HUES64 (cell line): ENCODE measurements around the gene TIMM44. TPM values are rescaled to one million over a fixed set of nuclear protein-coding genes. Genes with fewer than 3 reads are reported as not detected.
A peak's percentile ranks its signal among the peaks of the same experiment; 100 is the strongest.

ENCODE experiments used
- H3K27ac ChIP-seq: 2 replicates; pipeline ENCODE4 v1.7.0; 2013; ENCODE audit warnings: low read depth, low read length, inconsistent platforms
- H3K27me3 ChIP-seq: 2 replicates; pipeline ENCODE4 v1.6.1; 2013; ENCODE audit warnings: mild to moderate bottlenecking, low read length; ENCODE audit not compliant: insufficient read depth
- H3K36me3 ChIP-seq: 2 replicates; pipeline ENCODE4 v1.6.1; 2013; ENCODE audit warnings: mild to moderate bottlenecking, low read length; ENCODE audit not compliant: insufficient read depth
- H3K4me1 ChIP-seq: 2 replicates; pipeline ENCODE4 v1.6.1; 2013; ENCODE audit warnings: mild to moderate bottlenecking, low read length, moderate library complexity; ENCODE audit not compliant: insufficient read depth
- H3K4me3 ChIP-seq: 2 replicates; pipeline ENCODE4 v1.5.1; 2013; ENCODE audit warnings: mild to moderate bottlenecking, low read length, moderate library complexity
- H3K9ac ChIP-seq: 2 replicates; pipeline ENCODE4 v1.6.1; 2013; ENCODE audit warnings: mild to moderate bottlenecking, low read depth, low read length
- H3K9me3 ChIP-seq: 2 replicates; pipeline ENCODE4 v1.6.1; 2013; ENCODE audit warnings: low read depth, low read length; ENCODE audit not compliant: insufficient read depth
- WGBS: fragments of 150-250, 120-280 bp; methylation state at CpG from one replicate; pipeline ENCODE4 v1.1.7; 2013; ENCODE audit warnings: missing lambda C conversion rate; 5-methylcytosine and 5-hydroxymethylcytosine counted together
- polyA plus RNA-seq, 2 experiments: library from polyadenylated mRNA; stranded (reverse); fragments of 50-300 nt; gene quantifications; one replicate each; pipeline ENCODE4 v1.2.3, GENCODE V29; 2013

The TIMM44 gene
- polyA plus RNA-seq (2013, experiment 1 of 2): 64.3 TPM
- 53.5 TPM for polyA plus RNA-seq (2013, experiment 2 of 2)

DNA sequence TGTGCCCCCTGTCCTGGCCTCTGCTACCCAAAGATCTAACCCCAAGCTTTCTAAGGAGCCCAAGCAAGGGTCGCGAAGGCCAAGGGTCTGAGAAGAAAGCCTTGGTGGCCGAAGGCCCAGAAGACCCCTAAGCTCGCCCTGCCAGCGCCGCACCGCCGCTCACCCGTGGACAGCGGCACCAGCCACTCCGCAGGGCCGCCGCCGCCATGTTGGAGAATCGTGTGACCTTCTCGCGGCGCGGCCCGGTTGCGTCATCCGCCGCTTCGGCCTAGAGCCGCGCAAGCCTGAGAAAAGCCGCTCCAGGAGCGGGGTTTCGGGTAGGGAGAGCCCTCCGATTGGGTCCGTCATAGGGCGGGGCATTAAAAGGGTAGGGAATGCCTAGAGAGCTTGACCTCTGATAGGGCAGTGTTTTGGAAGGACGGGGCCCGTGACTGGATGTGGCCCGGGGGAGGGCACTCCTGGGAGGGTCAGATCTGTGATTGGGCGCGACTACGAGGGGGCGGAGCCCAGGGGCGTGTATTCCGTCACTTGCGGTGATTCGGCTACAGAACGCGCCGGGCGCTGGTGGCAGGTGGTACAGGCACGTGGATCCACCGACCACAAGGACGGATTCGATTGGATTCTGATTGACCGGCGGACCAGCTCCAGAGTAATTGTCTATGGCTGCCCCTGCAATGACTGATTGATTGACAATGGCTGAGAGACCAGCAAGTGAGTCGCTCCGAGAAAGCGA is at the start of gene TIMM44:
Gene TIMM44 (minus strand): TSS at position 223 of the 733 bp plus-strand sequence. CDS start 15 bp downstream, at position 208.
- Histone ChIP-seq H3K4me3 (peak within 1 kb of the TSS; percentile 97), H3K4me1 (no peaks in the 10 kb centered on the region), H3K36me3 (peaks cover 33% of the 10 kb centered on the region), H3K9ac (peak within 1 kb of the TSS; percentile 99), H3K27me3 (no peaks in the 10 kb centered on the region), H3K27ac (peak within 1 kb of the TSS; percentile 98), H3K9me3 (0 out of 2 replicates have a peak, but pooled peaks cover 2% of the 10 kb centered on the region)
- under 1% methylated on average over 56 of the region's 56 CpGs for WGBS

DNA sequence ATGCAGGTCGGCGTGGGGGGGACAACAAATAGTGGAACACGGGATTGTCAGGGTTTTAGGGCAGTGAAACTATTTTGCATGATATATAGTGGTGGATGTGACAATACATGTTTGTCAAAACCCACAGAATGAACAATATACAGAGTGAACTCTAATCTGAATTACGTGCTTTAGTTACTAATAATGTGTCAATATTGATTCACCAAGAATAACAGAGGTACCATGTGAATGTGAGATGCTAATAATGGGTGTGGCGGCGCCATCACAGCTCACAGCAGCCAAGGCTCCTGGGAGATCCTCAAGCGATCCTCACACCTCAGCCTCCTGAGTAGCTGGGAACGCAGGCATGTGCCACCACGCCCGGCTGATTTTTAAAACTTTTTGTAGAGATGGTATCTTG is 49.1 kb upstream of the TIMM44 start:
- H3K4me3 ChIP-seq: no peak overlapping the region
- 92% methylated on average over 10 of the region's 10 CpGs for WGBS
- no peaks in the 10 kb centered on the region for H3K27me3 ChIP-seq
- no peak overlapping the region for H3K27ac ChIP-seq
- H3K4me1 ChIP-seq: peaks cover 6% of the 10 kb centered on the region; the same call in 1 of the 2 replicates
- peaks cover 61% of the 10 kb centered on the region for H3K36me3 ChIP-seq
- H3K9ac ChIP-seq: no peak overlapping the region
- no peaks in the 10 kb centered on the region for H3K9me3 ChIP-seq

DNA sequence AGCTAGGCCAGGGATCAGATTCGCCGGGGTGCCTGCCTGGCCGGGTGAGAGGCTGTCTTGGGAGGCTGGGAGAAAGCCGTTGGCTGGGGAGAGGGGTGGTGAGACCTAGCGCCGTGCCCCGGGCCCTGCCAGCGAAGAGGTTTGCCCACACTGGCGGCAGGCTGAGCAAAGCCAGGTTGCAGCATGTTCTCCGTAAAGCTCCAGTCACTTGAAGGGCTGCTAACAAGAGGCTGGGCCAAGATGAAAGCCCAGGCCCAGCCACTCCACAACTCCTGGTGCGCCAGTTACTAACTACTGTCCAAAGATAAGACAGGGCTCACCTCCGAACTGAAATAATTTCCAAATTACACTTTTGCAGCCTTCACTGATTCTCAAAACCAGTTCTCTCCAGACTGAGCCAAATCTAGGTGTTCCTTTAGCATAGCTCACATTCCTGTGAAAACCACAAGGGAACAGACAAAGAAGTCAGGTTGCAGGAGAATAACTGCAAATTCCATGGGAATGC is 45.7 kb upstream of the TIMM44 start:
- Histone ChIP-seq H3K27me3 (no peaks in the 10 kb centered on the region), H3K9me3 (no peaks in the 10 kb centered on the region), H3K27ac (0 out of 2 replicates have a peak overlapping the region, but pooled peaks have one; percentile 28), H3K4me1 (no peaks in the 10 kb centered on the region), H3K4me3 (no peak overlapping the region), H3K9ac (no peak overlapping the region; the same call in 1 of the 2 replicates), H3K36me3 (peaks cover 88% of the 10 kb centered on the region)
- 95% methylated on average over 12 of the region's 12 CpGs for WGBS

DNA sequence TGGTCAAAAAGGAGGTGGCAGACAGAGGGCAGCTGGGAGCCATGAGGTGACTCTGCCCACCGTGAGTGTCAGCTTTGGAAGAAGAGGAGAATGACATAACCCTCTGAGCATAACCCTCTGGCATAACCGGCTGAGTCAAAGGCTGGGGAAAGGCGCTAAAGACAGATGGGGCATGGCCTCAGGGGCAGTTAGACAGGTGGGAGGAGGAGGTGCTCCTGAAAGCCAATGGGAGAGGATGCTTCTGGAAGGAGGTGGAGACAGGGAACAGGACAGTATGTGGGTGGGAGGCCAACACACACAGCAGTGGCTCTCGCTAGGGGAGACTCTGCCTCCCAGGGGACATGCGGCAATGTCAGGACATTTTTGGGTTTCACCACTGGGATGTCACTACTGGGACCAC is 44.8 kb upstream of the TIMM44 start:
- Histone ChIP-seq H3K4me1 (no peaks in the 10 kb centered on the region), H3K36me3 (peaks cover 94% of the 10 kb centered on the region), H3K9ac (no peak overlapping the region), H3K4me3 (no peak overlapping the region), H3K27me3 (no peaks in the 10 kb centered on the region), H3K9me3 (no peaks in the 10 kb centered on the region), H3K27ac (no peak overlapping the region)
- WGBS: 90% methylated on average over 5 of the region's 5 CpGs

DNA sequence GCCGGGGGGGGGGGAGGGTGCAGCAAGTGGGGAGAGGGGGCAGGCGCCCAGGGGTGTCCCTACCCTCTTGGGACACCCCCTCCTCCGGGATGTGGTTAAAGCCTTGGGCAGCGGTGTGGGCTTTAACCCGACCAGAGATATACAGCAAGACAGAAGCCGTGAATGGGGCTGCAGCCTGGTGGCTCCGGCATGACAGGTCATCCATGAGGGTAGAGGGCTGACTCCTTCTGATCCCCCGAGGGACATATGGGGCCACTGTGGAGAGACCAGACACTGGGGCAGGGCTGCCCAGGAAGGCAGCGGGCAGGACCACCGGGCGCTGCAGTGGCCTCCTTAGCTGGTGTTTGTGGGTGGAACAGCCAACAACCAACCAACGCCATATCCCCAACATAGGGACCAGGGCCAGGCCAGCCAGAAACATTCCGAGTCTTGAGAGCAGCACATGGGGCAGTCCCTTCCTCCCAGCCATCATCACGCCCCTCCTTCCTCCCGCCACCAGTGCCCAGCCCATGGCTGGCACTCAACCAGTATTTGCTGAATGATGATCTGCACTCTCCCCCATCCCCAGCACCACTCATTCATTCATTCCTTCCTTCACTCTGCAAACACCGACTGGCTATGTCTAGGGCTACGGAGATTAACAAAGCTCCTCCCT is 43.8 kb upstream of the TIMM44 start:
- no peak overlapping the region for H3K27ac ChIP-seq
- no peak overlapping the region for H3K4me3 ChIP-seq
- no peaks in the 10 kb centered on the region for H3K9me3 ChIP-seq
- H3K9ac ChIP-seq: no peak overlapping the region
- H3K4me1 ChIP-seq: no peaks in the 10 kb centered on the region
- no peaks in the 10 kb centered on the region for H3K27me3 ChIP-seq
- H3K36me3 ChIP-seq: peaks cover 95% of the 10 kb centered on the region
- 91% methylated on average over 17 of the region's 17 CpGs for WGBS

GRCh38 chr19:7986321-7987113 is 43.1 kb upstream of the TIMM44 start:
- Histone ChIP-seq H3K36me3 (peaks cover 95% of the 10 kb centered on the region), H3K27ac (no peak overlapping the region)
- WGBS: 96% methylated on average over 22 of the region's 23 CpGs

GRCh38 chr19:7985481-7985911 is 42.0 kb upstream of the TIMM44 start:
- Histone ChIP-seq H3K4me3 (no peak overlapping the region), H3K4me1 (no peaks in the 10 kb centered on the region), H3K27me3 (no peaks in the 10 kb centered on the region), H3K9ac (no peak overlapping the region), H3K9me3 (no peaks in the 10 kb centered on the region), H3K27ac (no peak overlapping the region), H3K36me3 (peaks cover 95% of the 10 kb centered on the region)
- 95% methylated on average over 7 of the region's 7 CpGs for WGBS

More at GRCh38 chr19:7986321-7987113, 43.1 kb upstream of the TIMM44 start:
- H3K27me3 ChIP-seq: no peaks in the 10 kb centered on the region
- H3K9ac ChIP-seq: no peak overlapping the region
- H3K4me3 ChIP-seq: no peak overlapping the region
- H3K4me1 ChIP-seq: no peaks in the 10 kb centered on the region
- H3K9me3 ChIP-seq: no peaks in the 10 kb centered on the region

DNA sequence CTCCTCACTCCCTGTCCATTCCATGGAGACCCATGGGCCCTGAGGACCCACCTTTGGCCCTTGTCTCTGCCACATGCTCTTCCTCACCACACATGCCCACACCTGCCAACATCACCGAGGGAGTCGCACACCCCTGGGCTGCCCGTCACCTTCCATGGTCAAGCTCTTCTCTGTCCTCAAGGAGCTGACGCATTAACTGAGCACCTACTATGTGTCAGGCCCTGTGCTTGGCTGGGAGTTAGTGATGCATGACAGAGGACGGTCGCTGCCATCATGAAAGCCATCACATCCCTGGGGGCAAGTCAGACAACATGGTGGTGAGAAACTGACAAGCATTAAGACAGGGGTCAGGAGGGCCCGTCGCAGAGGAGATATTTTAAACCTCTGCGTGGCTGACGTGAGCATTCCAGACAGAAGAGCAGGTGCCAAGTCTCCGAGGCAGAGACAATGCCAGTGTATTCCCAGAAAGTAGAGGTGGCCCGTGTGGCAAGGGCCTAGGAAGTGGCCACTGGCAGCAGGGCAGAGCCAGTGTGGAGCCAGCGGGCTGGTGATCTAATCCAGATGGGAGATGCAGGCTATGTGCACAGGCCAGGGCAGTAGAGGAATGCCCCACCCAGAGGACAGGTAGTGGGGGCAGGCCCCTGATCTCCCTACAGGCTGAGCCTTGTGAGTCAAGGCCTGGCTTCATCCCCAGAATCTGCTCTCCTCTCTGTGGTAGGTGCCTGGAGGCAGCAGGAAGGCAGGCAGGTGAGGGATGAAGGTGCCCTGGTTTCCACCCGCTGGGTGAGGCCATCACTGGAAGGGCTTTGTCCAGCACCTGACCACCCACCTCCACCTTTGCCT is 40.8 kb upstream of the TIMM44 start:
- Histone ChIP-seq H3K9ac (no peak overlapping the region), H3K4me3 (no peak overlapping the region), H3K36me3 (peaks cover 95% of the 10 kb centered on the region), H3K4me1 (no peaks in the 10 kb centered on the region), H3K27me3 (no peaks in the 10 kb centered on the region), H3K27ac (no peak overlapping the region), H3K9me3 (no peaks in the 10 kb centered on the region)
- 97% methylated on average over 14 of the region's 14 CpGs for WGBS

GRCh38 chr19:7983286-7983950 is 40.0 kb upstream of the TIMM44 start:
- Histone ChIP-seq H3K4me1 (no peaks in the 10 kb centered on the region), H3K9ac (peak overlapping the region; percentile 12; the same call in 1 of the 2 replicates), H3K36me3 (peaks cover 95% of the 10 kb centered on the region), H3K4me3 (no peak overlapping the region), H3K27ac (no peak overlapping the region), H3K9me3 (no peaks in the 10 kb centered on the region), H3K27me3 (no peaks in the 10 kb centered on the region)
- 96% methylated on average over 18 of the region's 18 CpGs for WGBS

DNA sequence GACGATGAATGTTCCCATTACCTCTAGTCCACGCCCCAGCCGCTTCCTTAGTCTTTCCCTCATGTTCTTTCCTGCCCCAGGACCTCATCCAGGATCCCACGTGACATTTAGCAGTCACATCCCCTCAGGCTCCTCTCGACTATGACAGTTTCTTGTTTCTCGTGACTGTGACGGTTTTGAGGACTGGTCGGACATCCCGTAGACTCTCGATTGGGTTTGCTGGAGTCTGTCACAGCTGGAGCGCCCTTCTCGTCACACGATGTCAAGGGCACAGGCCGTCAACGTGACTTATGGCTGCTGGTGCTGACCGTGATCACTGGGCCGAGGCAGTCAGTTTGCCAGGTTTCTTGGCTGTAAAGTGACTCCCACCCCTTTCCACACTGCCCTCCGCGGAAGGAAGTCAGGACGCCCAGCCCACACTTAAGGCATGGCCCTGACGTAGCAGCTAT is 39.2 kb upstream of the TIMM44 start:
- no peaks in the 10 kb centered on the region for H3K9me3 ChIP-seq
- 95% methylated on average over 21 of the region's 21 CpGs for WGBS
- H3K27ac ChIP-seq: no peak overlapping the region
- H3K4me1 ChIP-seq: no peaks in the 10 kb centered on the region
- no peaks in the 10 kb centered on the region for H3K27me3 ChIP-seq
- peaks cover 95% of the 10 kb centered on the region for H3K36me3 ChIP-seq
- no peak overlapping the region for H3K9ac ChIP-seq
- H3K4me3 ChIP-seq: no peak overlapping the region
